Ishikawa (cell line): ENCODE data around the gene SSU72.

Experiments
- CEBPB ChIP-seq: IDR thresholded peaks from 2 replicates; pipeline ENCODE4 v1.6.1; 2012
- CREB1 ChIP-seq: IDR thresholded peaks from 2 replicates; pipeline ENCODE4 v1.6.1; 2012; ENCODE audit warnings: low read depth
- EGR1 ChIP-seq: IDR thresholded peaks from 2 replicates; pipeline ENCODE4 v1.6.1; 2012
- EP300 ChIP-seq: IDR thresholded peaks from 2 replicates; pipeline ENCODE4 v1.6.1; 2012; ENCODE audit warnings: borderline replicate concordance
- FOXM1 ChIP-seq: IDR thresholded peaks from 2 replicates; pipeline ENCODE4 v1.6.1; 2012; ENCODE audit warnings: low read depth, borderline replicate concordance
- MAX ChIP-seq: IDR thresholded peaks from 2 replicates; pipeline ENCODE4 v1.6.1; 2012
- NFIC ChIP-seq: IDR thresholded peaks from 2 replicates; pipeline ENCODE4 v1.6.1; 2012
- RAD21 ChIP-seq: IDR thresholded peaks from 2 replicates; pipeline ENCODE4 v1.6.1; 2012; ENCODE audit warnings: low read depth
- REST ChIP-seq: IDR thresholded peaks from 2 replicates; pipeline ENCODE4 v1.6.1; 2012; ENCODE audit warnings: low read depth, mild to moderate bottlenecking
- TAF1 ChIP-seq: IDR thresholded peaks from 2 replicates; pipeline ENCODE4 v1.6.1; 2012; ENCODE audit warnings: low read depth, mild to moderate bottlenecking
- TCF12 ChIP-seq: IDR thresholded peaks from 2 replicates; pipeline ENCODE4 v1.6.1; 2012; ENCODE audit warnings: low read depth
- TEAD4 ChIP-seq: IDR thresholded peaks from 2 replicates; pipeline ENCODE4 v1.6.1; 2012
- USF1 ChIP-seq: IDR thresholded peaks from 2 replicates; pipeline ENCODE4 v1.6.1; 2012
- YY1 ChIP-seq: IDR thresholded peaks from 2 replicates; pipeline ENCODE4 v1.6.1; 2012; ENCODE audit warnings: low read depth
- ZBTB7A ChIP-seq: IDR thresholded peaks from 2 replicates; pipeline ENCODE4 v1.6.1; 2012; ENCODE audit warnings: low read depth

SSU72 gene

GRCh38 chr1:1537626-1538250, 36.9 kb downstream of the SSU72 start:
- TF ChIP-seq FOXM1 (no peak), YY1 (no peak), EGR1 (no peak), MAX (no peak), RAD21 (no peak), USF1 (no peak), EP300 (no peak), TEAD4 (no peak), CREB1 (no peak), NFIC (no peak), ZBTB7A (no peak), REST (no peak), TAF1 (no peak), CEBPB (no peak), TCF12 (no peak)

- no peak for TF ChIP-seq TAF1
- TF ChIP-seq USF1, result no peak
- TF ChIP-seq EGR1, result no peak
- TF ChIP-seq ZBTB7A, result no peak
- TF ChIP-seq MAX, result no peak
These were observed 37.6 kb downstream of the SSU72 start for GRCh38 chr1:1536938-1537546.

GRCh38 chr1:1536019-1536937, 38.4 kb downstream of the SSU72 start:
- no peak for TF ChIP-seq YY1
- TF ChIP-seq EP300, result no peak
- no peak for TF ChIP-seq CEBPB
- TF ChIP-seq CREB1, result no peak
- no peak for TF ChIP-seq TCF12
- TF ChIP-seq NFIC, result no peak
- TF ChIP-seq FOXM1, result no peak
- no peak for TF ChIP-seq TAF1
- no peak for TF ChIP-seq ZBTB7A

- TF ChIP-seq MAX (no peak), EGR1 (no peak), YY1 (no peak), RAD21 (no peak), TCF12 (no peak)
These were observed 39.3 kb downstream of the SSU72 start for GRCh38 chr1:1535201-1536018.

GRCh38 chr1:1534401-1535154, 40.1 kb downstream of the SSU72 start:
- no peak for TF ChIP-seq TEAD4
- TF ChIP-seq TAF1, result no peak
- no peak for TF ChIP-seq USF1
- TF ChIP-seq CREB1, result no peak
- TF ChIP-seq FOXM1, result no peak
- TF ChIP-seq CEBPB, result no peak
- no peak for TF ChIP-seq EGR1
- TF ChIP-seq REST, result no peak
- no peak for TF ChIP-seq MAX
- TF ChIP-seq YY1, result no peak
- TF ChIP-seq ZBTB7A, result no peak; the same call in 1 of the 2 replicates
- TF ChIP-seq EP300, result no peak
- TF ChIP-seq NFIC, result no peak
- no peak for TF ChIP-seq RAD21
- TF ChIP-seq TCF12, result no peak
